WTC11 (cell line): Measurements from ENCODE around the gene PARD3B. TPM values are rescaled to one million over a fixed set of nuclear protein-coding genes. Genes with fewer than 3 reads are reported as not detected.

Experiments
- ATAC-seq: fragments of 200-7000 bp; cut with Tn5 transposase; 2 replicates; pipeline ENCODE4 v1.10.0; 2021; ENCODE audit warnings: mild to moderate bottlenecking, moderate library complexity
- CTCF ChIA-PET: fragments of 300-600 bp; sonication (Branson Sonifier 250); formaldehyde crosslinking; loops from one replicate; lab custom pipeline; 2021; ENCODE audit warnings: antibody characterized with exemption; lab: Charles Lee
- POLR2A ChIA-PET: fragments of 350-600 bp; sonication (Branson Sonifier 250); formaldehyde crosslinking; loops from one replicate; lab custom pipeline; 2021; ENCODE audit warnings: antibody characterized with exemption; lab: Charles Lee
- DNase-seq: peaks from one replicate; pipeline ENCODE4 v3.0.0; 2021; ENCODE audit warnings: low spot score
- H3K27ac Mint-ChIP-seq: 2 replicates; pipeline ENCODE4 v1.8.0; 2021; ENCODE audit warnings: mixed read lengths
- H3K27me3 Mint-ChIP-seq: 2 replicates; pipeline ENCODE4 v1.8.0; 2021; ENCODE audit warnings: low read depth, mild to moderate bottlenecking, moderate library complexity, mixed read lengths
- H3K36me3 Mint-ChIP-seq: 2 replicates; pipeline ENCODE4 v1.8.0; 2021; ENCODE audit warnings: mixed read lengths
- H3K4me1 Mint-ChIP-seq: 2 replicates; pipeline ENCODE4 v1.8.0; 2022; ENCODE audit warnings: mixed read lengths
- H3K4me3 Mint-ChIP-seq: 2 replicates; pipeline ENCODE4 v1.8.0; 2021; ENCODE audit warnings: mild to moderate bottlenecking, moderate library complexity, mixed read lengths
- H3K9me3 Mint-ChIP-seq: 2 replicates; pipeline ENCODE4 v1.8.0; 2021; ENCODE audit warnings: mixed read lengths
- CBFB ChIP-seq: sonication (generic); formaldehyde crosslinking; IDR thresholded peaks from 2 replicates; pipeline ENCODE4 v1.8.1; 2022; ENCODE audit warnings: mild to moderate bottlenecking, low read depth, missing genetic modification reagents
- GRHL2 ChIP-seq: fragments of 250-450 bp; sonication (Bioruptor Pico); IDR thresholded peaks from 2 replicates; pipeline ENCODE4 v1.8.0; 2022; ENCODE audit warnings: mild to moderate bottlenecking, moderate library complexity; ENCODE audit not compliant: insufficient replicate concordance, severe bottlenecking
- MYBL2 ChIP-seq: sonication (generic); formaldehyde crosslinking; IDR thresholded peaks from 2 replicates; pipeline ENCODE4 v1.8.1; 2023; ENCODE audit warnings: mild to moderate bottlenecking, moderate library complexity, missing genetic modification reagents
- PRRX2 ChIP-seq: fragments of 250-450 bp; sonication (Bioruptor Pico); IDR thresholded peaks from 2 replicates; pipeline ENCODE4 v1.8.0; 2021; ENCODE audit warnings: mild to moderate bottlenecking
- TEAD4 ChIP-seq: sonication (generic); formaldehyde crosslinking; IDR thresholded peaks from 2 replicates; pipeline ENCODE4 v1.8.0; 2022; ENCODE audit warnings: mild to moderate bottlenecking, missing genetic modification reagents
- ZNF671 ChIP-seq: fragments of 250-450 bp; sonication (Bioruptor Pico); IDR thresholded peaks from 2 replicates; pipeline ENCODE4 v1.8.0; 2021; ENCODE audit warnings: mild to moderate bottlenecking
- total RNA-seq: library from RNA; stranded (reverse); gene quantifications from 3 replicates; pipeline ENCODE4 v1.2.3, GENCODE V29; 2021
- TF ChIP-seq, protein P1 (sequence below): sonication (generic); formaldehyde crosslinking; conservative IDR thresholded peaks from 2 replicates; pipeline ENCODE4 v1.8.1; 2023; ENCODE audit warnings: mild to moderate bottlenecking, low read depth, missing genetic modification reagents, moderate library complexity
- TF ChIP-seq, protein P2 (sequence below): fragments of 200-600 bp; IDR thresholded peaks from 2 replicates; pipeline ENCODE4 v1.8.0; 2022; ENCODE audit warnings: antibody characterized with exemption
- TF ChIP-seq, protein P3 (sequence below): sonication (generic); formaldehyde crosslinking; IDR thresholded peaks from 2 replicates; pipeline ENCODE4 v1.8.1; 2022; ENCODE audit warnings: mild to moderate bottlenecking, moderate library complexity, missing genetic modification reagents
- TF ChIP-seq, protein P4 (sequence below): sonication (generic); formaldehyde crosslinking; IDR thresholded peaks from 2 replicates; pipeline ENCODE4 v1.8.1; 2023; ENCODE audit warnings: mild to moderate bottlenecking, missing genetic modification reagents, borderline replicate concordance
- TF ChIP-seq, protein P5 (sequence below): sonication (generic); formaldehyde crosslinking; IDR thresholded peaks from 2 replicates; pipeline ENCODE4 v1.8.0; 2022; ENCODE audit warnings: mild to moderate bottlenecking, missing genetic modification reagents

Gene PARD3B
- total RNA-seq, 1 experiment from 2014 or later, result 5.6 TPM

GRCh38 chr2:205041472-205042130 lies 496.3 kb downstream of the PARD3B start:
- TF ChIP-seq, protein P1, sequence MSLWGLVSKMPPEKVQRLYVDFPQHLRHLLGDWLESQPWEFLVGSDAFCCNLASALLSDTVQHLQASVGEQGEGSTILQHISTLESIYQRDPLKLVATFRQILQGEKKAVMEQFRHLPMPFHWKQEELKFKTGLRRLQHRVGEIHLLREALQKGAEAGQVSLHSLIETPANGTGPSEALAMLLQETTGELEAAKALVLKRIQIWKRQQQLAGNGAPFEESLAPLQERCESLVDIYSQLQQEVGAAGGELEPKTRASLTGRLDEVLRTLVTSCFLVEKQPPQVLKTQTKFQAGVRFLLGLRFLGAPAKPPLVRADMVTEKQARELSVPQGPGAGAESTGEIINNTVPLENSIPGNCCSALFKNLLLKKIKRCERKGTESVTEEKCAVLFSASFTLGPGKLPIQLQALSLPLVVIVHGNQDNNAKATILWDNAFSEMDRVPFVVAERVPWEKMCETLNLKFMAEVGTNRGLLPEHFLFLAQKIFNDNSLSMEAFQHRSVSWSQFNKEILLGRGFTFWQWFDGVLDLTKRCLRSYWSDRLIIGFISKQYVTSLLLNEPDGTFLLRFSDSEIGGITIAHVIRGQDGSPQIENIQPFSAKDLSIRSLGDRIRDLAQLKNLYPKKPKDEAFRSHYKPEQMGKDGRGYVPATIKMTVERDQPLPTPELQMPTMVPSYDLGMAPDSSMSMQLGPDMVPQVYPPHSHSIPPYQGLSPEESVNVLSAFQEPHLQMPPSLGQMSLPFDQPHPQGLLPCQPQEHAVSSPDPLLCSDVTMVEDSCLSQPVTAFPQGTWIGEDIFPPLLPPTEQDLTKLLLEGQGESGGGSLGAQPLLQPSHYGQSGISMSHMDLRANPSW, result no peak
- TF ChIP-seq, protein P2, sequence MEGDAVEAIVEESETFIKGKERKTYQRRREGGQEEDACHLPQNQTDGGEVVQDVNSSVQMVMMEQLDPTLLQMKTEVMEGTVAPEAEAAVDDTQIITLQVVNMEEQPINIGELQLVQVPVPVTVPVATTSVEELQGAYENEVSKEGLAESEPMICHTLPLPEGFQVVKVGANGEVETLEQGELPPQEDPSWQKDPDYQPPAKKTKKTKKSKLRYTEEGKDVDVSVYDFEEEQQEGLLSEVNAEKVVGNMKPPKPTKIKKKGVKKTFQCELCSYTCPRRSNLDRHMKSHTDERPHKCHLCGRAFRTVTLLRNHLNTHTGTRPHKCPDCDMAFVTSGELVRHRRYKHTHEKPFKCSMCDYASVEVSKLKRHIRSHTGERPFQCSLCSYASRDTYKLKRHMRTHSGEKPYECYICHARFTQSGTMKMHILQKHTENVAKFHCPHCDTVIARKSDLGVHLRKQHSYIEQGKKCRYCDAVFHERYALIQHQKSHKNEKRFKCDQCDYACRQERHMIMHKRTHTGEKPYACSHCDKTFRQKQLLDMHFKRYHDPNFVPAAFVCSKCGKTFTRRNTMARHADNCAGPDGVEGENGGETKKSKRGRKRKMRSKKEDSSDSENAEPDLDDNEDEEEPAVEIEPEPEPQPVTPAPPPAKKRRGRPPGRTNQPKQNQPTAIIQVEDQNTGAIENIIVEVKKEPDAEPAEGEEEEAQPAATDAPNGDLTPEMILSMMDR, result no peak
- TF ChIP-seq, protein P3, sequence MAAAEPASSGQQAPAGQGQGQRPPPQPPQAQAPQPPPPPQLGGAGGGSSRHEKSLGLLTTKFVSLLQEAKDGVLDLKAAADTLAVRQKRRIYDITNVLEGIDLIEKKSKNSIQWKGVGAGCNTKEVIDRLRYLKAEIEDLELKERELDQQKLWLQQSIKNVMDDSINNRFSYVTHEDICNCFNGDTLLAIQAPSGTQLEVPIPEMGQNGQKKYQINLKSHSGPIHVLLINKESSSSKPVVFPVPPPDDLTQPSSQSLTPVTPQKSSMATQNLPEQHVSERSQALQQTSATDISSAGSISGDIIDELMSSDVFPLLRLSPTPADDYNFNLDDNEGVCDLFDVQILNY, result no peak
- TF ChIP-seq GRHL2 (CRISPR knock-in tag), result no peak
- POLR2A ChIA-PET, result no interaction called here
- peaks cover 4% of the 10 kb centered on the region; the same call in 1 of the 2 replicates for H3K36me3 Mint-ChIP-seq

DNA sequence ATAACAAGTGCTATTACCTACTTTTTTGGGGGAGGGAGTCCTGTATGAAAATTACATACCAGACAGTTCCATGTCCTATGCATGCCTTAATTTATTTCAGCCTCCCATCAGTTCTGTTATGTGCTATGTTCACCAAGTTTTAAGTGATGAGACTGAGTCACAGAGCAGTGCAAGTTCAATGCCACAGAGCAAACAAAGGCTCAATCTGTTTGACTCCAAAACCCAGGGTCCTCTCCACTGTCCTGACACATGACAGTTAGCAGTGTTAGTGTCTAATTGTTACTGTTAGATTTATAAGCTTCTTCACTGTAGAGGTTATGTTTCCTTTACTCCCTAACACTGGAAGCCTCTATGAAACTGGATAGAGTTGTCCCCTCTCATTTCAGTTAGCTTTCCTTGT lies 498.0 kb downstream of the PARD3B start:
- H3K4me3 Mint-ChIP-seq, result no peak overlapping the region
- POLR2A ChIA-PET, result no interaction called here
- peaks cover 4% of the 10 kb centered on the region; the same call in 1 of the 2 replicates for H3K36me3 Mint-ChIP-seq
- H3K9me3 Mint-ChIP-seq, result peaks cover 3% of the 10 kb centered on the region
- TF ChIP-seq, protein P4, sequence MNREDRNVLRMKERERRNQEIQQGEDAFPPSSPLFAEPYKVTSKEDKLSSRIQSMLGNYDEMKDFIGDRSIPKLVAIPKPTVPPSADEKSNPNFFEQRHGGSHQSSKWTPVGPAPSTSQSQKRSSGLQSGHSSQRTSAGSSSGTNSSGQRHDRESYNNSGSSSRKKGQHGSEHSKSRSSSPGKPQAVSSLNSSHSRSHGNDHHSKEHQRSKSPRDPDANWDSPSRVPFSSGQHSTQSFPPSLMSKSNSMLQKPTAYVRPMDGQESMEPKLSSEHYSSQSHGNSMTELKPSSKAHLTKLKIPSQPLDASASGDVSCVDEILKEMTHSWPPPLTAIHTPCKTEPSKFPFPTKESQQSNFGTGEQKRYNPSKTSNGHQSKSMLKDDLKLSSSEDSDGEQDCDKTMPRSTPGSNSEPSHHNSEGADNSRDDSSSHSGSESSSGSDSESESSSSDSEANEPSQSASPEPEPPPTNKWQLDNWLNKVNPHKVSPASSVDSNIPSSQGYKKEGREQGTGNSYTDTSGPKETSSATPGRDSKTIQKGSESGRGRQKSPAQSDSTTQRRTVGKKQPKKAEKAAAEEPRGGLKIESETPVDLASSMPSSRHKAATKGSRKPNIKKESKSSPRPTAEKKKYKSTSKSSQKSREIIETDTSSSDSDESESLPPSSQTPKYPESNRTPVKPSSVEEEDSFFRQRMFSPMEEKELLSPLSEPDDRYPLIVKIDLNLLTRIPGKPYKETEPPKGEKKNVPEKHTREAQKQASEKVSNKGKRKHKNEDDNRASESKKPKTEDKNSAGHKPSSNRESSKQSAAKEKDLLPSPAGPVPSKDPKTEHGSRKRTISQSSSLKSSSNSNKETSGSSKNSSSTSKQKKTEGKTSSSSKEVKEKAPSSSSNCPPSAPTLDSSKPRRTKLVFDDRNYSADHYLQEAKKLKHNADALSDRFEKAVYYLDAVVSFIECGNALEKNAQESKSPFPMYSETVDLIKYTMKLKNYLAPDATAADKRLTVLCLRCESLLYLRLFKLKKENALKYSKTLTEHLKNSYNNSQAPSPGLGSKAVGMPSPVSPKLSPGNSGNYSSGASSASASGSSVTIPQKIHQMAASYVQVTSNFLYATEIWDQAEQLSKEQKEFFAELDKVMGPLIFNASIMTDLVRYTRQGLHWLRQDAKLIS (CRISPR knock-in tag), result no peak
- no peak for TF ChIP-seq MYBL2 (CRISPR knock-in tag)
- TF ChIP-seq PRRX2 (CRISPR knock-in tag), result no peak
- TF ChIP-seq, protein P5, sequence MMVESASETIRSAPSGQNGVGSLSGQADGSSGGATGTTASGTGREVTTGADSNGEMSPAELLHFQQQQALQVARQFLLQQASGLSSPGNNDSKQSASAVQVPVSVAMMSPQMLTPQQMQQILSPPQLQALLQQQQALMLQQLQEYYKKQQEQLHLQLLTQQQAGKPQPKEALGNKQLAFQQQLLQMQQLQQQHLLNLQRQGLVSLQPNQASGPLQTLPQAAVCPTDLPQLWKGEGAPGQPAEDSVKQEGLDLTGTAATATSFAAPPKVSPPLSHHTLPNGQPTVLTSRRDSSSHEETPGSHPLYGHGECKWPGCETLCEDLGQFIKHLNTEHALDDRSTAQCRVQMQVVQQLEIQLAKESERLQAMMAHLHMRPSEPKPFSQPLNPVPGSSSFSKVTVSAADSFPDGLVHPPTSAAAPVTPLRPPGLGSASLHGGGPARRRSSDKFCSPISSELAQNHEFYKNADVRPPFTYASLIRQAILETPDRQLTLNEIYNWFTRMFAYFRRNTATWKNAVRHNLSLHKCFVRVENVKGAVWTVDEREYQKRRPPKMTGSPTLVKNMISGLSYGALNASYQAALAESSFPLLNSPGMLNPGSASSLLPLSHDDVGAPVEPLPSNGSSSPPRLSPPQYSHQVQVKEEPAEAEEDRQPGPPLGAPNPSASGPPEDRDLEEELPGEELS, result no peak
- TF ChIP-seq TEAD4 (CRISPR knock-in tag), result no peak
- TF ChIP-seq CBFB (CRISPR knock-in tag), result no peak
- TF ChIP-seq ZNF671 (CRISPR knock-in tag), result no peak
- ATAC-seq (no peak), DNase-seq (no peak)
- CTCF ChIA-PET, result no interaction called here
- no peaks in the 10 kb centered on the region for H3K27me3 Mint-ChIP-seq
- peaks cover 31% of the 10 kb centered on the region for H3K4me1 Mint-ChIP-seq
- no peak overlapping the region for H3K27ac Mint-ChIP-seq

More at GRCh38 chr2:205041472-205042130, 496.3 kb downstream of the PARD3B start:
- Mint-ChIP-seq H3K27ac (no peak overlapping the region), H3K4me3 (no peak overlapping the region), H3K9me3 (peaks cover 3% of the 10 kb centered on the region), H3K27me3 (no peaks in the 10 kb centered on the region), H3K4me1 (peaks cover 15% of the 10 kb centered on the region)
- ATAC-seq (no peak), DNase-seq (no peak)
- CTCF ChIA-PET, result no interaction called here
